RWPE2 (cell line): Measurements from ENCODE around the gene C5orf63.
A peak's percentile ranks its signal among the peaks of the same experiment; 100 is the strongest.

Source experiments
- ATAC-seq: fragments of 200-7000 bp; cut with Tn5 transposase; 3 replicates; pipeline ENCODE4 v1.9.1; 2021; ENCODE audit warnings: low read depth
- DNase-seq: peaks from one replicate; pipeline ENCODE4 v3.0.0-alpha.2; 2020; ENCODE audit warnings: low spot score
- H3K27ac ChIP-seq: fragments of 450-650 bp; 2 replicates; pipeline ENCODE4 v1.5.1; 2017; ENCODE audit warnings: mild to moderate bottlenecking; ENCODE audit not compliant: poor library complexity, severe bottlenecking
- H3K27me3 ChIP-seq: fragments of 250-450 bp; sonication (Bioruptor Pico); 2 replicates; pipeline ENCODE4 v1.5.1; 2021; ENCODE audit warnings: mild to moderate bottlenecking, moderate library complexity; ENCODE audit not compliant: insufficient read depth, poor library complexity, severe bottlenecking
- H3K36me3 ChIP-seq: fragments of 250-450 bp; sonication (Bioruptor Pico); 2 replicates; pipeline ENCODE4 v1.5.1; 2020; ENCODE audit warnings: low read depth, mild to moderate bottlenecking, moderate library complexity
- H3K4me1 ChIP-seq: fragments of 250-450 bp; sonication (Bioruptor Pico); 2 replicates; pipeline ENCODE4 v1.5.1; 2021; ENCODE audit warnings: mild to moderate bottlenecking, moderate library complexity; ENCODE audit not compliant: insufficient read depth, poor library complexity, severe bottlenecking
- H3K4me3 ChIP-seq: fragments of 250-450 bp; sonication (Bioruptor Pico); 2 replicates; pipeline ENCODE4 v1.5.1; 2021; ENCODE audit warnings: mild to moderate bottlenecking, moderate library complexity; ENCODE audit not compliant: severe bottlenecking
- H3K9me3 ChIP-seq: fragments of 250-450 bp; sonication (Bioruptor Pico); 2 replicates; pipeline ENCODE4 v1.5.1; 2021; ENCODE audit warnings: mild to moderate bottlenecking, moderate library complexity; ENCODE audit not compliant: severe bottlenecking
- TF ChIP-seq, protein P1 (sequence below): fragments of 450-650 bp; IDR thresholded peaks from one replicate; pipeline ENCODE4 v1.5.1; 2017; ENCODE audit warnings: mild to moderate bottlenecking, moderate library complexity; ENCODE audit not compliant: poor library complexity, severe bottlenecking

Gene C5orf63

DNA sequence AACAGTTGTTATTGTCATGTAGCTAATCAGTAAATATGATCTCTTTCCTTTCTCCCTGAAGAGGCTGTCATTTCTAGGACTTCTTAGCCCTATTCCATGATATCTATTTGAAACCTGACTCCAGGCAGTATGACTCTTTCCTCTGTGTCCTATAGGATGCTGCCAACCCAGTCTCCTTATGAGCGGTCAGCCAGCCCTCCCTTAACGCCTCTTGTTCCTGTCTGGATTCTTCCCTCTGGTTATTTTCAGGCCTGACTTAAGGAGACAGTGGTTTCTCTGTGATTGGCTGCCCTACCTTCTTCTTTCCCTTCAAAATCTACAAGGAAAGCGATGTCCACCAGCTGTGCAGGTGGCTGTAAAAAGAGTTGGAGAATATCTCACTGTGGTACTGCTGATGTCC, 19.4 kb upstream of the C5orf63 start:
- TF ChIP-seq, protein P1, sequence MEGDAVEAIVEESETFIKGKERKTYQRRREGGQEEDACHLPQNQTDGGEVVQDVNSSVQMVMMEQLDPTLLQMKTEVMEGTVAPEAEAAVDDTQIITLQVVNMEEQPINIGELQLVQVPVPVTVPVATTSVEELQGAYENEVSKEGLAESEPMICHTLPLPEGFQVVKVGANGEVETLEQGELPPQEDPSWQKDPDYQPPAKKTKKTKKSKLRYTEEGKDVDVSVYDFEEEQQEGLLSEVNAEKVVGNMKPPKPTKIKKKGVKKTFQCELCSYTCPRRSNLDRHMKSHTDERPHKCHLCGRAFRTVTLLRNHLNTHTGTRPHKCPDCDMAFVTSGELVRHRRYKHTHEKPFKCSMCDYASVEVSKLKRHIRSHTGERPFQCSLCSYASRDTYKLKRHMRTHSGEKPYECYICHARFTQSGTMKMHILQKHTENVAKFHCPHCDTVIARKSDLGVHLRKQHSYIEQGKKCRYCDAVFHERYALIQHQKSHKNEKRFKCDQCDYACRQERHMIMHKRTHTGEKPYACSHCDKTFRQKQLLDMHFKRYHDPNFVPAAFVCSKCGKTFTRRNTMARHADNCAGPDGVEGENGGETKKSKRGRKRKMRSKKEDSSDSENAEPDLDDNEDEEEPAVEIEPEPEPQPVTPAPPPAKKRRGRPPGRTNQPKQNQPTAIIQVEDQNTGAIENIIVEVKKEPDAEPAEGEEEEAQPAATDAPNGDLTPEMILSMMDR: no peak
- ATAC-seq (peak; percentile 61), DNase-seq (no peak)
- Histone ChIP-seq H3K36me3 (no peaks in the 10 kb centered on the region), H3K9me3 (no peaks in the 10 kb centered on the region), H3K27me3 (no peaks in the 10 kb centered on the region), H3K27ac (no peak overlapping the region), H3K4me3 (no peak overlapping the region), H3K4me1 (peaks cover 21% of the 10 kb centered on the region)

DNA sequence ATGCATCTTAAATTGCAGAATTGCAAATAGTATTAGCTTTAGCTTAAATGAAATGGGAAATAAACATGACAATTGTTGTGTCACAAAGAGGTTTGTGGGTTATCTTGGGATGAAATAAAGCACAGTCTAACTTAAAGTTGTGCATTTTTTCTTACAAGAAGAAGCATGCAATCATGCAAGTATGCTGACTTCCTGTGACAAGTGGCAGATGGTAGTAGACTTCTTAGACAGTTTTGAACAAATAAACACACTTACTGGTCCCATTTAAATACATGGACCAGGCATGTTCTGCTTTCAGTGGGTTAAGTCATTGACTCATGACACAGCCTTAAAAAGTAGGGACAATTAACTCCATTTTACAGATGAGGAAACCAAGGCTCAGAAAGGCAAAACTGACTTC, 15.9 kb upstream of the C5orf63 start:
- no peak overlapping the region for H3K4me3 ChIP-seq
- TF ChIP-seq, protein P1: no peak
- DNase-seq: no peak

DNA sequence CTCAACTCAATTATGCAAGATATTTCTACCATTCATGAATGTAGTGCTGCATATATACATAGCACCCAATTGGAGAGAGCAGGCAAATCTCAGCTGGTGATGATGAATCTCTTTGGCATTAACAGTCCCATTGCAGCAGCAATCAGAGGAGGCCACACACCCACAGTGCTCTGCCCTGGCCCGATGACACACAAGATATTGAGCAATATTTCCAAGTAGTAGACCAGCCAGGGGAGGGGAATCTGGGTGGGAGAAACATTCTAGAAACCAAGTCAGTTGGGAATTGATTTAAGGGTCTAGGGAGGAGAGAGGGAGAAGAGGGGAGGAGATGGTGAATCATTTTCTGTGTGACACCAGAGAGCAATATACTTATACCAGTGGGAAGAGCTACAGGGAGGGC, 14.9 kb upstream of the C5orf63 start:
- no peak overlapping the region for H3K4me3 ChIP-seq
- no peaks in the 10 kb centered on the region for H3K36me3 ChIP-seq
- peaks cover 32% of the 10 kb centered on the region for H3K4me1 ChIP-seq
- peak overlapping the region; percentile 47 for H3K27ac ChIP-seq
- no peaks in the 10 kb centered on the region for H3K9me3 ChIP-seq
- TF ChIP-seq, protein P1: no peak
- DNase-seq: peak; percentile 90
- ATAC-seq: peak; percentile 99
- no peaks in the 10 kb centered on the region for H3K27me3 ChIP-seq

More for the DNA sequence above, 15.9 kb upstream of the C5orf63 start:
- H3K36me3 ChIP-seq: no peaks in the 10 kb centered on the region
- H3K27ac ChIP-seq: no peak overlapping the region
- ATAC-seq: no peak
- peaks cover 32% of the 10 kb centered on the region for H3K4me1 ChIP-seq
- H3K27me3 ChIP-seq: no peaks in the 10 kb centered on the region
- no peaks in the 10 kb centered on the region for H3K9me3 ChIP-seq

DNA sequence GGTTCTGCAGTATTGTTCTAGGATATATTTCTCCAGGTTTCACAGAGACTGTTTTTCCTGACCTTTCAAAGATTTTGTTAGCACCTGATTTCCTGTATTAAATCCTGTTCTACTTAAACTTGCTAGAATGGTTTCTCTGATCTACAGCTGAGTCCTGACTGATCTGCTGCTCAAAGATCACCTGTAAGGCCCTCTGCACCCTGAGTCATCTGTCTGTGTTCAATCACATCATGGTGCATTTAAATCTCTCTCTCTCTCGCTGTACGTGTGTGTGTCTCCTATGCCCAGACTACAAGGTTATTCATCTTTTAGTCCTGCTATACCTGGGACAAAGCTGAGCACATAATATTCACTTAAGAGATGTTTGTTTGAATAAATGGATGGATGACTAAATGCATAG, 13.3 kb upstream of the C5orf63 start:
- no peak overlapping the region for H3K4me3 ChIP-seq
- TF ChIP-seq, protein P1: no peak
- H3K36me3 ChIP-seq: no peaks in the 10 kb centered on the region
- no peak for DNase-seq
- H3K4me1 ChIP-seq: peaks cover 25% of the 10 kb centered on the region
- no peaks in the 10 kb centered on the region for H3K27me3 ChIP-seq
- ATAC-seq: no peak
- no peaks in the 10 kb centered on the region for H3K9me3 ChIP-seq
- H3K27ac ChIP-seq: no peak overlapping the region

DNA sequence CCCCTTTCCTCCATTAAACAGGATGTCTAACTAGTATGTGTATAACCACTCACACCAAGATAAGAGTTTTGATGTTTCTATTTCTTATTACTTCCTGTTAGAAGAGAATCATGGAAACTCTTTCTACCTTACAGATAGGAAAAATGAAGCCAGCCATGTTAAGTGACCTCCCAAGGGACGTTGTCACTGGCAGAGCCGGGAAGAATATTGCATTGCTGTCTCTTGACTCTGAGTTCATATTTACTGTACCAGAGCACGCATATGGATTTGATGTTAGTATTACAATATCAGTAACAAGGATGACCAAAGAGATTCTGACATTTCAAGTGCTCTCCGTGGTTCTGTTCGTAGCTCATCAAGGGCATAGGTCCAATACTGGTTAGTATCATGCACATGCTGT, 12.5 kb upstream of the C5orf63 start:
- no peaks in the 10 kb centered on the region for H3K9me3 ChIP-seq
- no peak for DNase-seq
- H3K4me1 ChIP-seq: peaks cover 25% of the 10 kb centered on the region
- H3K4me3 ChIP-seq: no peak overlapping the region
- ATAC-seq: no peak
- no peaks in the 10 kb centered on the region for H3K27me3 ChIP-seq
- TF ChIP-seq, protein P1: no peak
- no peak overlapping the region for H3K27ac ChIP-seq
- no peaks in the 10 kb centered on the region for H3K36me3 ChIP-seq
